HEK293T (cell line): ENCODE data around the gene CEACAM4.

ENCODE experiments used
- ARNT ChIP-seq: fragments of 450-650 bp; IDR thresholded peaks from 2 replicates; pipeline ENCODE4 v1.6.1; 2017; ENCODE audit warnings: mild to moderate bottlenecking
- BHLHE40 ChIP-seq: fragments of 450-650 bp; IDR thresholded peaks from 2 replicates; pipeline ENCODE4 v1.6.1; 2016; ENCODE audit warnings: mild to moderate bottlenecking, moderate library complexity, borderline replicate concordance
- CTBP1 ChIP-seq: fragments of 450-650 bp; IDR thresholded peaks from 2 replicates; pipeline ENCODE4 v1.6.1; 2016; ENCODE audit warnings: borderline replicate concordance
- ELF4 ChIP-seq: fragments of 450-650 bp; IDR thresholded peaks from 2 replicates; pipeline ENCODE4 v1.6.1; 2017; ENCODE audit warnings: antibody characterized with exemption
- FOXA1 ChIP-seq: fragments of 450-650 bp; IDR thresholded peaks from 2 replicates; pipeline ENCODE4 v1.6.1; 2016; ENCODE audit warnings: mild to moderate bottlenecking
- FOXK2 ChIP-seq: fragments of 450-650 bp; IDR thresholded peaks from 2 replicates; pipeline ENCODE4 v1.6.1; 2016; ENCODE audit warnings: mild to moderate bottlenecking
- FOXM1 ChIP-seq: fragments of 450-650 bp; IDR thresholded peaks from 2 replicates; pipeline ENCODE4 v1.6.1; 2017; ENCODE audit warnings: mild to moderate bottlenecking, borderline replicate concordance
- HDGF ChIP-seq: fragments of 450-650 bp; IDR thresholded peaks from 2 replicates; pipeline ENCODE4 v1.6.1; 2017; ENCODE audit warnings: antibody characterized with exemption, borderline replicate concordance
- LEF1 ChIP-seq: fragments of 450-650 bp; IDR thresholded peaks from 2 replicates; pipeline ENCODE4 v1.6.1; 2017; ENCODE audit warnings: mild to moderate bottlenecking, borderline replicate concordance
- NFRKB ChIP-seq: fragments of 450-650 bp; IDR thresholded peaks from 2 replicates; pipeline ENCODE4 v1.6.1; 2016; ENCODE audit warnings: mild to moderate bottlenecking, moderate library complexity
- SP1 ChIP-seq: fragments of 450-650 bp; IDR thresholded peaks from 2 replicates; pipeline ENCODE4 v1.6.1; 2017
- TARDBP ChIP-seq: fragments of 450-650 bp; IDR thresholded peaks from 2 replicates; pipeline ENCODE4 v1.6.1; 2016
- ZNF384 ChIP-seq: fragments of 450-650 bp; IDR thresholded peaks from 2 replicates; pipeline ENCODE4 v1.6.1; 2016
- TF ChIP-seq, protein P1 (sequence below): fragments of 450-650 bp; IDR thresholded peaks from 2 replicates; pipeline ENCODE4 v1.6.1; 2016

- TF ChIP-seq ELF4 (no peak), NFRKB (no peak), FOXM1 (no peak), HDGF (no peak), FOXA1 (no peak), SP1 (no peak), BHLHE40 (no peak), TARDBP (no peak), LEF1 (no peak), FOXK2 (no peak), CTBP1 (no peak), ARNT (no peak), ZNF384 (no peak)
- TF ChIP-seq, protein P1, sequence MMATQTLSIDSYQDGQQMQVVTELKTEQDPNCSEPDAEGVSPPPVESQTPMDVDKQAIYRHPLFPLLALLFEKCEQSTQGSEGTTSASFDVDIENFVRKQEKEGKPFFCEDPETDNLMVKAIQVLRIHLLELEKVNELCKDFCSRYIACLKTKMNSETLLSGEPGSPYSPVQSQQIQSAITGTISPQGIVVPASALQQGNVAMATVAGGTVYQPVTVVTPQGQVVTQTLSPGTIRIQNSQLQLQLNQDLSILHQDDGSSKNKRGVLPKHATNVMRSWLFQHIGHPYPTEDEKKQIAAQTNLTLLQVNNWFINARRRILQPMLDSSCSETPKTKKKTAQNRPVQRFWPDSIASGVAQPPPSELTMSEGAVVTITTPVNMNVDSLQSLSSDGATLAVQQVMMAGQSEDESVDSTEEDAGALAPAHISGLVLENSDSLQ: no peak
Measured at GRCh38 chr19:41621226-41621625, 5.6 kb downstream of the CEACAM4 start.
